SKM-1 treated with dmso at 0.1 percent for 144 hours (cell line): ENCODE measurements around the gene ARIH1.

Experiments used
- DNase-seq: peaks from one replicate; lab custom pipeline; 2025; ENCODE audit not compliant: unreplicated experiment; lab: John Stamatoyannopoulos, UW

ARIH1 gene

GRCh38 chr15:72536506-72536905 lies 62.4 kb downstream of the ARIH1 start:
- no peak for DNase-seq

- no peak for DNase-seq
Measured at GRCh38 chr15:72538931-72539330, 64.8 kb downstream of the ARIH1 start.

- DNase-seq: no peak
Measured at GRCh38 chr15:72540606-72541237, 66.6 kb downstream of the ARIH1 start.

- DNase-seq: no peak
Measured at GRCh38 chr15:72541674-72542073, 67.5 kb downstream of the ARIH1 start.

GRCh38 chr15:72545156-72545555 lies 71.0 kb downstream of the ARIH1 start:
- DNase-seq: no peak

GRCh38 chr15:72554471-72555425 lies 80.6 kb downstream of the ARIH1 start:
- DNase-seq: no peak

DNA sequence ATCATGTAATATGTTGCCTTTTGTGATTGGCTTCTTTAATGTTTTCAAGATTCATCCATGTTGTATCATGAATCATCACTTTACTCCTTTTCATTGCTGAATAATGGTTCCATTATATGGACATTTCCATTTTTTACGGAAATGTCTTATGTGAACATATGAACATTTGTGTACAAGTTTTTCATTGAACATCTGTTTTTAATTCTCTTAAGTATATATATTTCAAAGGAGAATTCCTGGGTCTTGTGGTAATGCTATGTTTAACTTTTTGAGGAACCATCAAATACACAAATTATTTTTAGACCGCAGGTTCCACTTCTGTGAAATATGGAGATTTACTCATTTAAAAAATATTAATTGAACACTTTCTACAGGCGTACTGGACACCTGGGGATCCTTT lies 85.7 kb downstream of the ARIH1 start:
- DNase-seq: no peak

DNA sequence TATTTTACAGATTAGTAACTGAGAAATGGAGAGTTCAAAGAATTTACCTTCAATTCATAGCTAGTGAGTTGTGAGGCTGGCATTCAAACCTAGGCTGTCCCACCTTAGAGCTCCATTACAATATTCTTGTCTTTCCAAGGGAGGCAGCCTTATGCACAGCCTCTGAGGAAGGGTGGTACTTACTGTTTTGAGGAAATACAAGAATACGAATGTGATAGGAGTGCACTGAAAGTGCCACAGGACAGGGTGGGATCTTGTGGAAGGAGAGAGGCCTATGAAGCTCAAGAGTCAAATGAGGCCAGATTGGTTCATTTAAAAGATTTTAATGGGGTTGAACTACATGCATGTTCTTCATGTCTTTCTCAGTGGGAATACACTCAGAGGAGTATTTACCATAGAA lies 86.3 kb downstream of the ARIH1 start:
- DNase-seq: no peak

- no peak for DNase-seq
Measured at GRCh38 chr15:72562386-72562785, 88.3 kb downstream of the ARIH1 start.

DNA sequence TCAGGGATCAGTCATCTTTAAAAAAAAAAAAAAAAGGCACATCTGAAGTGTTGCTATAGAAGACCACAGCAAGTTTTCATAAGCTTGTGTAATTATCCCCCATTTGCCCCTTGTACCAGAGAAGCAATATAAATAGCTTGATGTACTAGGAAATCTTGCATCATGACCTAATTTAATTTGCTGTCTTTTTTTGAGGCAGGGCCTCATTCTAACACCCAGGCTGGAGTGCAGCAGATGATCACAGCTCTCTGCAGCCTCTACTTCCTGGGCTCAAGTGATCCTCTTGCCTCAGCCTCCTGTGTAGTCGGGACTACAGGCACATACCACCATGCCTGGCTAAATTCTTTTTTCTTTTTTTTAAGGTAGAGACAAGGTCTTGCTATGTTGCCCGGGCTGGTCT lies 88.7 kb downstream of the ARIH1 start:
- no peak for DNase-seq

DNA sequence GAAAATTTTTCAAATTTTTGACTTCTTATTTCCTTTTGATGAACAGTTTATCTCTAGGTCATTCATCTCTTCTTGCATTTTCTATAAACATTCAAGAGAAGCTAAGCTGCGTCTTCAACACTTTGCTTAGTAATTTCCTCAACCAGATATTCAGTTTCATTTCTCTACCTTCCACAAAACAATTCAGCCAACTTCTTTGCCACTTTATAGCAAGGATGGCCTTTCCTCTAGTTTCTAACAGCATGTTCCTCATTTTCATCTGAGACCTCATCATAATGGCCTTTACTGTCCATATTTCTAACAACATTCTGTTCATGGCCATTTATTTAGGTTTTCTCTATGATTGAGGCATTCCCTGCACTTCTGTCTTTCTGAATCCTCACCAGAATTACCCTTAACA lies 90.0 kb downstream of the ARIH1 start:
- DNase-seq: no peak

DNA sequence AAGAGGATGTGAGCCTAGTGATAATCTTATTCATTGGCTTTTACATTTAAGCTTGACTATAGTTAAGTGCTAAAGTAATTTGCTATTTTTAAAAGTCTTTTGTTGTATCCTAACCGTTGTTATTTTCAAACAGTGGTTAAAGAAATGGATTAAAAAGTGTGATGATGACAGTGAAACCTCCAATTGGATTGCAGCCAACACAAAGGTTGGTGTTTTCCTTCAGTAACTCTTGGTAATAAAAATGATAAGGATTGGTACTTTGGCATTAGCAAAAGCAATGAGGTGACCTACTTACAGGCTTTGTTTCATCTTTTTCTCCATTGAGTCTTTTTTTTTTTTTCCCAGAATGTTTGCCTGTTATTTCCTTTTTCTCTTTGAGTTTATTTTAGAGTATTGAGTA lies 92.8 kb downstream of the ARIH1 start:
- no peak for DNase-seq

DNA sequence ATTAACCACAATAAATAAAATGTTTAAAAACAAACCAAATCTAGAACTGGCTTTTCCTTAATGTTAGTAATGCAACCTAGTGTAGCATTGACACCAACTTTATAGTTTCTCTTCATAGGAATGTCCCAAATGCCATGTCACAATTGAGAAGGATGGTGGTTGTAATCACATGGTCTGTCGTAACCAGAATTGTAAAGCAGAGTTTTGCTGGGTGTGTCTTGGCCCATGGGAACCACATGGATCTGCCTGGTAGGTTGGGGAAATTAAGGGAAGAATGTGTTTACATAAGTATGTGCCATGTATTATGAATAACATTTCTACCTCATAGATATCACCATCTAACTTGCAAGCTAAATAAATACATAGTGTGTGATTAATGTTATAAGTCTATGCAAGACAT lies 95.9 kb downstream of the ARIH1 start:
- DNase-seq: no peak

- DNase-seq: no peak
Measured at GRCh38 chr15:72579814-72580213, 105.7 kb downstream of the ARIH1 start.

DNA sequence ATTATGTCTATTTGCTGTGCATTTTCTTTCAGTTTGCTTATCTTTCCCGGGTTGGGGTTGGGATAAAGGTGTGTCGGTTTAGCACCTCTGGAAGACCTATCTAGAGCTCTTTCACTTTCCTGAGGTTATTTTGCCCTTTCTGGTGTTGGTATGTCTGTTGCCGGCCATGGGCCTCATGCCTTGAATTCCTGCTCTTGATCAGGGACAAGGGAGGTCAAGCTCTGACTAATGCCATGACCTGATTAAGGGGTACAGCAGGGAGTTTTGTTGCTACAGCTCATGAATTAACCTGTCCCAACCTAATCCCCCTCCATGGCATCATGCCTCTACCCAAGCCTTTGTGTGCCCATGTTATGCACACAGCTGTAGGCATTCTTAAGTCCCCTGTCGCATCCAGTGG lies 109.9 kb downstream of the ARIH1 start:
- DNase-seq: no peak

GRCh38 chr15:72585025-72585424 lies 110.9 kb downstream of the ARIH1 start:
- no peak for DNase-seq

DNA sequence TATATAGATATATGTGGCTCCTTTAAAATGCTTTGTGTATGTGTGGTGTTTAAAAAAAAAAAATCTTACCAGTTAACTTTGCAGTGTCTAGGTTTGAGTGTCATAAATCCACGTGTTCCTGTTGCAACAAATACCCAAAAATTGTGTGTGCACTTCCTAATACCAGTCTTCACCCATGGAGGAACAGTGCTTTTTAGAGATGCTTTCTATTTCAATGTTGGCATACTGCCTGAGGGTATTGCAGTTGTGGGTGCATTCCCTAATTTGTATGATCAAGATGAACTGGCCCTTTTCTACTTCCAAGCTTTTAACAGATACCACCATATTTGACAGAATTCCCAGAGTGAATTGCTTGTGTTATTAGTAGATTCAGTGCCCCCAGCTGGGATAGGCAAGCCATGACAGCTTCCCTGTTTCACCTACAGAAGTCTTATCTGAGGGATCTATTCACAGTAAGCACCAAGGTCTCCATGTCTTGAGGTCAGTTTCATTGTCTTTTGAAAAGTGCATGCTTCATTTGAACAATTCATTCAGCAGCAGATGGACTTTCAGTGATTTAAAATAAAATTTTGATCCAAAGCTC lies 111.4 kb downstream of the ARIH1 start:
- no peak for DNase-seq

DNA sequence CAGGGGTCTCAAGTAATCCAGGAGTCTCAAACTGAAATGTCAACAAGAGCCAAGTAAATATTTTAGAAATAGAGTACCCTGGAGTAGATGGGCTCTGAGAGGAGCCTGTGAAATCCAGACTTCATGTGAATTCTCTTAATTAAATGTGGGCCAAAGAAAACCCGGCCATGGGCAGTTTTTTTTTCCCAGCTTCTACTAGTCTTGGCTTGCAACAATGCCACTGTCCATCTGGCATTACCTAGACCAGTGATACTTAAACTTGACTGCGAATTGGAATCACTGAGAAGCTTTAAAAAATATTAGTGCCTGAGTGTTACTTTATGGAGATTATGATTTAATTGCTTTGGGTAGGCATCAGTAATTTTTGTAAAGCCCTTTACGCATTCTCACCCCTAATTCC lies 114.0 kb downstream of the ARIH1 start:
- DNase-seq: no peak

- DNase-seq: no peak
Measured at GRCh38 chr15:72590427-72590826, 116.3 kb downstream of the ARIH1 start.

DNA sequence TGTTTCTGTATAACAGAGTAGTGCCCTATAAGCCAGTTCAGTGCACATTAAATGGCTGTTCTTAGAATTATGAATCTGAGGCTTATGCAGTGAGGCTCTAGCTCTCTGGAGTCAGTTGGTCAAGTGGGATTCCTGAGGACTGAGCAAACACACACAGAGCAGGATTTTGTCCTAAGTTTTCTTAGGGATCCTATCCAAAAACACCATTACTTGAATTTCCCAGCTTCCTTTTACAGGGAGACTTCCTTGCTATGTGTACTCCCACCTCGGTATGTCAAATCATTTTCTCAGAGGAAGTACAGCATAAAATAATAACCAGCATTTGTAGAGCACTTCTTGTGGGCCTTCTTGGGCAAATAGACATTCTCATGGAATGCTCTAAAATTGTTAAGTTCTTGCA lies 117.2 kb downstream of the ARIH1 start:
- no peak for DNase-seq

GRCh38 chr15:72592097-72592496 lies 118.0 kb downstream of the ARIH1 start:
- no peak for DNase-seq

- DNase-seq: no peak
Measured at GRCh38 chr15:72592676-72593075, 118.5 kb downstream of the ARIH1 start.
